ENCODE measurements around the gene KLF16.

GRCh38 chr19:1873524-1874473 lies 10.4 kb upstream of the KLF16 start:
- TF ChIP-seq CTCF (IDR thresholded peaks at IDR 0.05; ENCODE audit: poor library complexity), result no peak
- no peak for TF ChIP-seq EZH2 (IDR thresholded peaks at IDR 0.05; ENCODE audit: borderline replicate concordance)
- no peak for TF ChIP-seq EZH2phosphoT487 (IDR thresholded peaks at IDR 0.05; ENCODE audit: low read depth, severe bottlenecking, unreplicated experiment)

All from hepatocyte (in vitro differentiated cells).